GM18511 (cell line): ENCODE results near the gene TMEM154.

Source experiments
- ATAC-seq: cut with Tn5 transposase; IDR thresholded peaks from one replicate; pipeline ENCODE4 v1.9.1; 2021; ENCODE audit warnings: mild to moderate bottlenecking, moderate library complexity; ENCODE audit not compliant: unreplicated experiment

The TMEM154 gene

DNA sequence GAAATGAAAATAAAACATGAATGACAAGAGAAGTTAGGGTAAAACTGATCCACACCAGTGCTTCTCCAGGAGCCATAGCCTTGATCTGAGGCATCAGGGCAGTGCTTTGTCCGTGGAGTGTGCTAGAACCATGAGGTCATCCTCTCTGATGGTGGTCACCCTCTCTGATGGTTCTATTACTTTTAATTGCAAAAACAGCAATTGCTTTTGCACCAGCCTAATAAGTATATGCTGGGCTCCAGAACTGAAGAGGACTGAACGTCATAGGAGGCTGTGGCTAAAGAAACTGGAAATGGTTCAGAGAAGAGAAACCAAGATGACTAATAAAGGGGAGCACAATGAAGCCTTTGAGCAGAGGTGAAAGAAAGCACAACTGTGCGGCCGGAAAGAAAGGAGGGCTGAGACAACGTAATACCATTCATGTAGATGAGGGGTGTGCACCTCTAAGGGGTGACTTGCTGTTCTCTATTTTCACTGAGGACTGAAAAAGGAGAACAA is 17.0 kb upstream of the TMEM154 start:
- peak; percentile 99 for ATAC-seq

DNA sequence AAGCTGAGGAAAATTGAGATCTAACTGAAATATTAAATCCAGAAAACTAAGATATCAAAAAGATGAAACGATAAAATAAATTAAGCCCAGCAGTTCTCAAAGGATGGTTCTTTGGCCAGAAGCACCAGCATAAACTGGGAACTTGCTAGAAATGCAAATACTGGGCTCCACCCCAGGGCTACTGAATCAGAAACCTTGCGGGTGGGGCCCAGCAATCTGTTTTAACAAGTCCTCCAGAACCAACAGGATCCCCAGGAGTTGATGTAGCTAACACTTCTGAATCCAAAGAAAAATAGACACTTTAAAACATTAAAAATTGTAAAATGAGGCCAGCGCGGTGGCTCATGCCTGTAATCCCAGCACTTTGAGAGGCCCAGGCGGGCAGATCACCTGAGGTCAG is 14.1 kb upstream of the TMEM154 start:
- no peak for ATAC-seq

DNA sequence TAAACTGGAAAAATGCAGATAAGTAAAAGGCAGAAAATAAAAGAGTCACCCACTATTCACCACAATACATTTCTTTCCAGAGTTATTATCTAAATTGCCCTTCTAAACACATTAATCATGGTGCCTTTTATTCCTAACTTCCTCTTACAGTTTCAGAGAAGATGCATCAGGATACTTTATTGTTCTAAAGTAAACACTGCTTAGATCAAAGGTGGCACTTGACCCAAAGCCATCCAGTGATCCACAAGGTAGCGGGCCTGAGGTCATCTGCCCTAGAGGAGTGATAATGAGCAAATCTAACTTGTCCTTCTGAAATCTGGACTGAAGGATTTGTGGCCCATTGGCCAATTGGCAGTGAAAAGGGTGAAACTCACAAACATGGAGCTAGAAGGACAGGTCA is 12.0 kb upstream of the TMEM154 start:
- no peak for ATAC-seq

DNA sequence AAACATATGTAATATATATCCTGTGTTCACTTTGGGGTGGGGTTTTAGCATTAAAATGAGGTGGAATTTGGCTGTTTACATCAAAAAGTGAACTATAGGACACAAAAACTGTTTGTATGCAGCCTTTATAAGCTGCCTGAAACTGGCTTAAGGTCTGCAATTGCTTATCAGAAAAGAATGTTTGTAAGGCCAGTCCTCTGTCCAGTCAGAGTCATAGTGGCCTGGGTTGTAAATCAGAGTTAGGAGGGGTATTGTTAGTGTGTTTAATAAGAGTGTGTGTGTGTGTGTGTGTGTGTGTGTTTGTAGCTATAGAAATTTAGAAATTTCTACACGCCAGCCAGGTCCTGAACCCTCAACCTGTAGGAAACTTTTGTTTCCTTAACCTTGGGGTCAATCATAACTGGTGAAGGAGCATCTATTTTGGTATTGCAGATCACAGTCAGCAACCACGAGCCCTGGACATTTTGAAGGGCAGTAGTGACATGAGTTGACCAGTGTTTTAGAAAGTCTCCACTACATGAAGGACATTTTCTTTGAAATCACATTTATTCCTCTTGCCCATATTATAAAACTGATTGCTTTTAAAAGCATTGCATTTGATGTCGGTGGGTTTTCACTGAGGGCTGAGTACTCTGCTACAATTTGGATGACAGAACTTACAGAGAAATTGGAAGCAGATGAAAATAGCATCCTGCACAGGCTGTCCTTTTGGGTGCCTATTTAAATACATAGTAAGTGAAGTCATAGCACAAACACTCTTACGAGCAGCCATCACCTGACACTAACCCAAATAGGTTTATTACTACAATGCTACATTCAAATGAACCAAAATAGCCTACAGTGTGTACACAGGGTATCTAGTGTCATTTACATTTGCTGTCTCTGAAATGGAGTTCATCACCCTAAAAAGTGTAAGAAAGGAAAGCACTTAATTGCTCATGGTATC is 11.2 kb upstream of the TMEM154 start:
- ATAC-seq = no peak

- ATAC-seq = no peak
Measured at GRCh38 chr4:152689615-152690501, 10.1 kb upstream of the TMEM154 start.

GRCh38 chr4:152687974-152688599 is 8.3 kb upstream of the TMEM154 start:
- no peak for ATAC-seq

DNA sequence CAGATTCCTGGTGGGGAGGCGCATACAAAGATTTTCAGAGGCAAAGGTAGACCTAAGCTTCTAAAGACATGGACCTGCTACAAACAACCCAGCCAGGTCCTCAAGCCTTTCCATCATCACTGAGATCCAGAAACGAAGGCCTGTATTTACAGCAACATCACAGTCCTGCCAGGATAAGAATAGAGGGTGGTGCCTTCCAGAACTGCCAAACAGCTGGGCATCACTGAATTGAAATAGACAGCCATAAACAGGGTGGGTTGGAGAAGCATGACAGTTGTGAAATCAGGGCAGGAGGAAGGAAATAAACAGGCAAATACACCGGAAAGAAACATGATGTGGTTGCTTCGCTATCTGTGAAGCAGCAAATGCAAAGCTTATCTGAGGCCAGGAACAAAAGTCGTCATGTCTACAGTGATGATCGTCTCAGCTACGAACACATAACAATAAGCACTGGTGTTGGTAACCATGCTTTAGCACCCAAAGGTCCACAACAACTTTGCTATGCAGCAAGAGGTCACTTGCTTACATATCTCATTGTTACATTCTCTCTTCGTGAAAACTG is 6.7 kb upstream of the TMEM154 start:
- no peak for ATAC-seq

GRCh38 chr4:152684587-152684986 is 4.8 kb upstream of the TMEM154 start:
- ATAC-seq = no peak

DNA sequence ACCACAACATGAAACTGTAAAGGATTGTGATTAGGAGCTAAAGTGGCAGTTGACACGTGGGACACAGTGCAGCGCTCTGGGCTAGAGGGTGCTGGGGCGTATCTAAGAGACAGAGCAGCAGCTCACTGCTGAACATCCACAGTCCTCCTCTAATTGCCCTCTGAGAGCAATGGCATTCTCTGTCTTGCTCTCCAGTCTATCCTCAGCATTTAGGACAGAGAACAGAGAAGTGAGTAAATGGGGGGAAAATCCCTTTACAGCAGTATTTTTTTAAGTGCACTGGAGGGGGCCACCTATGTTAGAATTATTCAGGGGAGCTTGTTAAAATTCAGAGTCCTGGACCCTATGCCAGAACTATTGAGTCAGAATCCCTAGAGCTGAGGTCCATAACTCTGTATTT is 4.2 kb upstream of the TMEM154 start:
- ATAC-seq = peak; percentile 59

DNA sequence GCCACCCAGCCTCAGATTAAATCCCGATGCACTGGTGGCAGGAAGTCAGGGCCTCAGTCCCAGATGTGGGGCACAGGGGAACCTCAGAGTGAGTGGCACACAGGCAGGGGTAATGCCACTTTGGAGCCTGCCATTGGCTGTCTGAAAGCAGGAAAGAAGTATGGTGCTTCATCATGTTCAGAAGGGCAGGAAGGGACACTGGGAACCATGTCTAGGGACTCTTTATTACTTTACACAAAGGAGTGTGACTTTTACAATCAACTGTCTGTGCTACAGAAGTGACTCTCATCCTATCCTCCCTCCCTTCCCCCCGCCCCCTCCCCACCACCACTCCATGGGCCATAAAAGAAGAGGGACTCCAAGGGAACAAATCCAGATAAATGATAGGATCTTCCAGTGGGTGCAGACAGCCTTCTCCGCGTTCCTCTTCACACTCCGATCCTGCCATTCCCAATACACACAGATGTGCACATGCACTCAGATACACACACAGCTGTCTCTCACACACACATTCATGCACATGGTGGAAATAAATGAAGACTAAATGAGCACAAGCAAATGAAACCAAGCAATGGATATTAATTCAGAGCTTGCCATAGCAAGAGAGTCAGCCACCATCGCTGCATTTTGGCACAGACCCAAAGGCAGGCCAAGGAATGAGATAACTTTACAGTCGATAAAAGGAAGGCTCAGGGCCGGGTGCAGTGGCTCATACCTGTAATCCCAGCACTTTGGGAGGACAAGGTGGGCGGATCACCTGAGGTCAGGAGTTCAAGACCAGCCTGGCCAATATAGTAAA is 2.5 kb upstream of the TMEM154 start:
- ATAC-seq = no peak

DNA sequence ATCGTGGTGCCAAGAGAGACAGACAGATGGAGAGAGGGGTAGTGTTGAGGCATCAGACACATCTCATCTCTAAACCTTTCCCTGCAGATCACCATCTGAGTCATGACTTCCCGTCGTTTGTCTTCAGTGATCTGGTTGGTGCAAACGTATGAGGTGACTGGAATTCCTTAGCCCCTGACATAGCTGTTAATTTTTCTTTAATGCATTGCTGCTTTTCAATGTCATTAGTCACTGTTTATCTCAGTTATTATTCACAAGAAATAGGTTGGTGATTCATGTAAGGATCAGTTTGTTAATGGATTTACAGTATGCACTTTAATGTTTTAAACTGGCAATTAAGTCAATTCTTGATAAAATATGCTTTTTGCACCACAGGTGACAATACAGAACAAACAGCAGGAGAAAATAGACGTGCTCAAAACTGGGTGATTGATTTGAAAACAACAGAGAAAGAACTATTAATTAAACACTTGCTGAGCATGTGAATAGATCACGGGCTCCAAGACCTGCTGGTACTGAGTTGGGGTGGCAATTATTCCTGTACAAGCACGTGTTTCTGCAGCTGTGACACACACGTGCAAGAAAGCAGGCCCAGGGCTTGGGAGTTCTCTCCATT is 1.3 kb upstream of the TMEM154 start:
- ATAC-seq = peak; percentile 31

GRCh38 chr4:152678841-152679240 is 956 bp downstream of the TMEM154 start:
- no peak for ATAC-seq

GRCh38 chr4:152677117-152677516 is 2.7 kb downstream of the TMEM154 start:
- ATAC-seq = no peak

- ATAC-seq = peak; percentile 28
Measured at GRCh38 chr4:152676052-152676854, 3.5 kb downstream of the TMEM154 start.

- ATAC-seq = no peak
Measured at GRCh38 chr4:152674359-152674758, 5.4 kb downstream of the TMEM154 start.

DNA sequence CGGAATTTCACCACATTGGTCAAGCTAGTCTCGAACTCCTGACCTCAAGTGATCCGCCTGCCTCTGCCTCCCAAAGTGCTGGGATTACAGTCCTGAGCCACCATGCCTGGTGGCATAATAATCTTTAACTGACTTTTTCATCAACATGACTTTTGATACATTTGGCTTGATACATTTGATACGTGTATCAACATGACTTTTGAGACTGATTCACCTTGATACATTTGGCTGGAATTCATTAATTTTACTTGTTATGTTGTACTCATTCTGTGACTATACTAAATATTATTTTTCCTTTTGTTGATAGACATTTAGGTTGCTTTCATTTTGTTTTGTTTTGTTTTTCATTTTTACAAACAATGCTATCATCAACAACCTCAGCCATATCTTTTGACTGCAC is 6.3 kb downstream of the TMEM154 start:
- ATAC-seq = no peak

DNA sequence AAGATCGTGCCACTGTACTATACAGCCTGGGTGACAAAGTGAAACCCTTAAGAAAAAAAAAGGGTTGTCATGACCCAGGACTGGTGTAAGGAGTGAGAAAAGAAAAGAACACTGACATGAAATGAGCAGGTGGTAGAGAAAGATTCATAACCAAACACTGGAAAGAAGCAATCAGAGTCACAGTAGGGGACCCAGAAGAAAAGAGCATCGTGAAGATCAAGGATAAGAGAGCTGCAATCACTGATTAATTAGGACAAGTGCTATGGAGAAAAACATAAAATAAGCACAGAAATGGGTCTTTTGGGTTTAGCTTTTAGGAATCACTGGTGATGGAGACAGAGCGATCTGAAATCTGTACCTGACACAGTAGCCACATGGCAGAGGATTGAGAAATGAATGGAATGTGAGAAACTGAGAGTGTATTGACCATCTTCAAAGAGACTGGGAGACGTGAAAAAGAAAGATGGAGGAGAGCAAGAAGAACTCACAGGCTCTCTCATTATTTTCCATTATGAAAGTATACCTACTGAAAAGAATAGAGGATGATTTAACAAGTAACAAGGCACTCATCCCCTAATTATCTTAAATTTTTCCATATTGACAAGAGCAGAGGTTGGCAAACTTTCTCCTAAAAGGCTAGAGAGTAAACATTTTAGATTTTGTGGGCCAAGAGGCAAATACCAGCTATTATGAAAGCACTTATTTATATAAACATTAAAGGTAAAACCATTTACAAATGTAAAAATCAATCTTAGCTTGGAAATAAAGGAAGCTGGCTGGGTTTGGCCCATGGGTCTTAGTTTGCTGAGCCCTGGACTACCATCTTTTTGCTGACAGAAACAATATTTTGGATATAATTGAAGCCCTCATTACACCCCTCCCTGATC is 7.3 kb downstream of the TMEM154 start:
- no peak for ATAC-seq
